PC-3 (cell line): Measurements from ENCODE around the gene DHX29.

Experiments used
- CTCF ChIP-seq: fragments of 300-600 bp; sonication (generic); conservative IDR thresholded peaks from 2 replicates; pipeline ENCODE4 v1.5.1; 2017; ENCODE audit warnings: antibody characterized with exemption, low read depth, mild to moderate bottlenecking, low read length
- EZH2 ChIP-seq: fragments of 300-600 bp; sonication (generic); IDR thresholded peaks from one replicate; pipeline ENCODE4 v1.6.1; 2017; ENCODE audit warnings: antibody characterized with exemption, mild to moderate bottlenecking, low read length; ENCODE audit not compliant: unreplicated experiment
- EZH2phosphoT487 ChIP-seq: fragments of 300-600 bp; sonication (generic); IDR thresholded peaks from 2 replicates; pipeline ENCODE4 v1.6.1; 2018; ENCODE audit warnings: mild to moderate bottlenecking, antibody characterized with exemption, low read length, borderline replicate concordance

GRCh38 chr5:55307383-55308253, at the start of gene DHX29, which contains the start of gene MTREX:
- TF ChIP-seq CTCF (no peak), EZH2 (no peak), EZH2phosphoT487 (no peak)
